Transverse colon (tissue), 4 donors: ENCODE measurements around the gene THY1. TPM values are rescaled to one million over a fixed set of nuclear protein-coding genes. Genes with fewer than 3 reads are reported as not detected.
A peak's percentile ranks its signal among the peaks of the same experiment; 100 is the strongest.

Experiments used
- DNase-seq: peaks from one replicate; pipeline ENCODE4 v3.0.0-alpha.2; 2019
- H3K27ac ChIP-seq, 4 donors: fragments of 200-600 bp; sonication (generic); 2 replicates each; pipeline ENCODE4 v1.5.1; 2016 to 2018; ENCODE audit warnings: inconsistent platforms in 4 of 4
- H3K27me3 ChIP-seq: fragments of 200-600 bp; sonication (generic); 2 replicates; pipeline ENCODE4 v1.5.1; 2017; ENCODE audit warnings: inconsistent platforms
- H3K36me3 ChIP-seq, 4 donors: fragments of 200-600 bp; sonication (generic); 2 replicates each; pipeline ENCODE4 v1.5.1; 2017 to 2019; ENCODE audit warnings: inconsistent platforms in 4 of 4
- H3K4me1 ChIP-seq, 4 donors: fragments of 200-600 bp; sonication (generic); 2 replicates each; pipeline ENCODE4 v1.5.1; 2017 to 2020; ENCODE audit warnings: inconsistent platforms in 4 of 4
- H3K4me3 ChIP-seq, 4 donors: fragments of 200-600 bp; sonication (generic); 1 replicate in 1 of 4; 2 replicates in 3 of 4; pipeline versions ENCODE4 v1.5.1 to v1.6.1; 2017 to 2019; ENCODE audit warnings: inconsistent platforms in 4 of 4
- H3K9me3 ChIP-seq, 2 donors: fragments of 200-600 bp; sonication (generic); 2 replicates each; pipeline ENCODE4 v1.5.1; 2017 to 2019; ENCODE audit warnings: inconsistent platforms in 2 of 2
- CTCF ChIP-seq, 5 experiments: fragments of 200-600 bp in 3 of 5; fragments of 450-650 bp in 2 of 5; sonication (generic) in 3 of 5; IDR thresholded peaks; 1 replicate in 2 of 5; 2 replicates in 3 of 5; pipeline ENCODE4 v1.5.1; 2016 to 2017; ENCODE audit warnings: antibody characterized with exemption in 5 of 5, inconsistent platforms in 3 of 5, mild to moderate bottlenecking in 2 of 5, moderate library complexity in 1 of 5
- EP300 ChIP-seq: sonication (generic); formaldehyde crosslinking; IDR thresholded peaks from one replicate; pipeline ENCODE4 v1.6.1; 2017; ENCODE audit warnings: antibody characterized with exemption, low read depth
- POLR2A ChIP-seq: fragments of 450-650 bp; IDR thresholded peaks from one replicate; pipeline ENCODE4 v1.6.1; 2016; ENCODE audit warnings: antibody characterized with exemption, mild to moderate bottlenecking, moderate library complexity
- POLR2AphosphoS5 ChIP-seq, 3 donors: sonication (generic); formaldehyde crosslinking; IDR thresholded peaks; one replicate each; pipeline ENCODE4 v1.6.1; 2016; ENCODE audit warnings: antibody characterized with exemption in 3 of 3
- WGBS, 2 donors: methylation state at CpG; one replicate each; pipeline ENCODE4 v1.1.5; 2018; ENCODE audit warnings: low coverage in 1 of 2; 5-methylcytosine and 5-hydroxymethylcytosine counted together
- in situ Hi-C, 4 donors: fragments of 200-750 bp; cut with MboI; loops; one replicate each; pipeline versions ENCODE4 v1.15.0 to v1.15.1; 2017; ENCODE audit warnings: low sequenced_read_pairs in 3 of 4, low pct_ligation_motif_present in 1 of 4, low pct_unique_long_range_greater_than_20kb in 1 of 4
- intact Hi-C: fragments of 100-400 bp; cut with DNase I; formaldehyde crosslinking; loops from one replicate; pipeline ENCODE4 v1.15.1; 2023; ENCODE audit warnings: low total_unique reads
- total RNA-seq, 4 donors: library from RNA; depleted of rRNA; stranded (reverse); fragments of >200 nt; gene quantifications; one replicate each; pipeline ENCODE4 v1.1.0, GENCODE V29; 2016

THY1 gene
- total RNA-seq, 4 donors from 2014 or later: 5.6 to 17.6 (median 12.8) TPM

- WGBS, 2 donors: 79 to 81% methylated on average over 7 of the region's 7 CpGs
- no peak overlapping the region for H3K4me3 ChIP-seq
- intact Hi-C loops: no loop called here
Observed at GRCh38 chr11:119436093-119436492, 13.1 kb upstream of the THY1 start.

GRCh38 chr11:119434591-119435330 lies 11.8 kb upstream of the THY1 start:
- Histone ChIP-seq H3K36me3 (no peaks in the 10 kb centered on the region), H3K4me1 (no peaks in the 10 kb centered on the region), H3K4me3 (no peak overlapping the region), H3K27ac (no peak overlapping the region), H3K9me3 (no peaks in the 10 kb centered on the region), H3K27me3 (no peaks in the 10 kb centered on the region)
- WGBS, 2 donors: 60% methylated on average over 1 of the region's 1 CpG; no CpG with 5 or more reads in 1 of the 2 donors
- intact Hi-C loops: no loop called here
- in situ Hi-C loops: no loop called here
- DNase-seq: no peak
- TF ChIP-seq CTCF (IDR thresholded peaks at IDR 0.05) (no peak), POLR2A (no peak), EP300 (no peak), POLR2AphosphoS5 (IDR thresholded peaks at IDR 0.05) (no peak)

More at GRCh38 chr11:119436093-119436492, 13.1 kb upstream of the THY1 start:
- Histone ChIP-seq H3K9me3 (no peaks in the 10 kb centered on the region), H3K27ac (no peak overlapping the region), H3K4me1 (no peaks in the 10 kb centered on the region), H3K27me3 (no peaks in the 10 kb centered on the region), H3K36me3 (no peaks in the 10 kb centered on the region)
- no peak for DNase-seq
- no peak for TF ChIP-seq POLR2A
- TF ChIP-seq CTCF (IDR thresholded peaks at IDR 0.05): no peak
- no peak for TF ChIP-seq POLR2AphosphoS5 (IDR thresholded peaks at IDR 0.05)
- TF ChIP-seq EP300: no peak
- in situ Hi-C loops: no loop called here

- no peaks in the 10 kb centered on the region for H3K36me3 ChIP-seq
- no peak for TF ChIP-seq EP300
- no peak for TF ChIP-seq POLR2A
- TF ChIP-seq POLR2AphosphoS5 (IDR thresholded peaks at IDR 0.05): no peak
- TF ChIP-seq CTCF (IDR thresholded peaks at IDR 0.05): no peak
- no peaks in the 10 kb centered on the region for H3K9me3 ChIP-seq
- no peaks in the 10 kb centered on the region for H3K4me1 ChIP-seq
- no peak overlapping the region for H3K4me3 ChIP-seq
- in situ Hi-C loops: no loop called here
- H3K27me3 ChIP-seq: no peaks in the 10 kb centered on the region
- peak overlapping the region in 2 of 4 donors; percentile 10 to 41 for H3K27ac ChIP-seq
- intact Hi-C loops: no loop called here
- 60% methylated on average over 1 of the region's 1 CpG; no CpG with 5 or more reads in 1 of the 2 donors for WGBS, 2 donors
- DNase-seq: no peak
Observed at GRCh38 chr11:119433358-119433725, 10.4 kb upstream of the THY1 start.

GRCh38 chr11:119432484-119433357 lies 9.7 kb upstream of the THY1 start:
- no peaks in the 10 kb centered on the region for H3K9me3 ChIP-seq
- no peaks in the 10 kb centered on the region for H3K4me1 ChIP-seq
- no peak for TF ChIP-seq EP300
- TF ChIP-seq POLR2A: no peak
- TF ChIP-seq POLR2AphosphoS5 (IDR thresholded peaks at IDR 0.05): no peak
- intact Hi-C loops: no loop called here
- 30 to 48% methylated on average over 14 to 21 of the region's 21 CpGs for WGBS, 2 donors
- in situ Hi-C loops: no loop called here
- H3K4me3 ChIP-seq: no peak overlapping the region
- DNase-seq: no peak
- H3K27me3 ChIP-seq: no peaks in the 10 kb centered on the region
- peak overlapping the region; percentile 41 to 49 (median 42) for H3K27ac ChIP-seq
- no peaks in the 10 kb centered on the region for H3K36me3 ChIP-seq
